ENCODE results near the gene NAE1.
A peak's percentile ranks its signal among the peaks of the same experiment; 100 is the strongest.

NAE1 gene

DNA sequence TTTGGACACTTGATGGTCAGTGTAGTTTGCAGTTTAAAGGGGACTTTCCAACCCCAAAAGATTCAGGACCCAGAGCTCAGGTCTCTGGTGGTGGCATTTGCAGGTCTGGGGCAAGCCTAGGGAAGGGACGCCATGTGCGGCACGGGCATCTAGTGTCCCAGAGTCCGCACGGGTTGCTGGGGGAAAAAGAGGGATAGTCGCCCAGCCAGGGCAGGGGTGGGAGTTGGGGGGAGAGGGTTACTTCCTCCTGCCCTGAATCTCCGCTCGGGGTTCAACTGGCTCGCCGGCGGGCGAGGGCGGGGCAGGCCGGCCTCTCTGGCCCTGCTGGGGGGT, 13.2 kb upstream of the NAE1 start:
- TF ChIP-seq L3MBTL2 (conservative IDR thresholded peaks at IDR 0.05) (no peak), LEF1 (IDR thresholded peaks at IDR 0.05; ENCODE audit: borderline replicate concordance) (no peak), ARNT (IDR thresholded peaks at IDR 0.05) (no peak), BHLHE40 (IDR thresholded peaks at IDR 0.05; ENCODE audit: borderline replicate concordance) (no peak), FOXK2 (IDR thresholded peaks at IDR 0.05) (no peak), SP1 (IDR thresholded peaks at IDR 0.05) (no peak), FOXM1 (IDR thresholded peaks at IDR 0.05; ENCODE audit: borderline replicate concordance) (no peak), HDGF (IDR thresholded peaks at IDR 0.05; ENCODE audit: borderline replicate concordance) (no peak), ZNF384 (IDR thresholded peaks at IDR 0.05) (no peak), ELF4 (IDR thresholded peaks at IDR 0.05) (no peak), TARDBP (IDR thresholded peaks at IDR 0.05) (no peak)
- DNase-seq (ENCODE audit: extremely low spot score): no peak
- CTCF ChIA-PET: interaction anchor here (1.0 kb wide), 1 partner anchor 13 kb away, joined by 7 read pairs; the partner anchor contains the start of gene NAE1
- POLR2A ChIA-PET: interaction anchor here (0.7 kb wide), 1 partner anchor 13 kb away, joined by 3 read pairs; the partner anchor contains the start of gene NAE1

DNA sequence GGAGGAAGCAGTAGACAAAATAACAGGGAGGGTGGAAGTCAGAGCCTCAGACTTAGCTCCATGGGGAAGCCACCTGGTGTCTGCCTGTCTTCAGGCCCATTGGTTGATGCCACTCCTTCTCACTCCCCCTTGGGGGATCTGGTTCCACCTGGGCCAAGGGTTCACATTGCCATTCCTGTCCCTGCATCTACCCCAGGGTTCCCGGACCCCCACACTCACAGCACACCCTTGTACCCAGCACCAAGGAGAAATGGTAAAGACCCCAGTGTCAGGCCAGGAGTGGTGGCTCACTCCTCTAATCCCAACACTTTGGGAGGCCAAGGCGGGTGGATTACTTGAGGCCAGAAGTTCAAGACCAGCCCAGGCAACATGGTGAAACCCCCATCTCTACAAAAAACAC, 12.4 kb upstream of the NAE1 start:
- TF ChIP-seq ELF4 (IDR thresholded peaks at IDR 0.05): no peak
- no peak for TF ChIP-seq LEF1 (IDR thresholded peaks at IDR 0.05; ENCODE audit: borderline replicate concordance)
- TF ChIP-seq TARDBP (IDR thresholded peaks at IDR 0.05): no peak
- TF ChIP-seq SP1 (IDR thresholded peaks at IDR 0.05): no peak
- TF ChIP-seq BHLHE40 (IDR thresholded peaks at IDR 0.05; ENCODE audit: borderline replicate concordance): no peak
- no peak for TF ChIP-seq FOXA1 (IDR thresholded peaks at IDR 0.05)
- TF ChIP-seq HDGF (IDR thresholded peaks at IDR 0.05; ENCODE audit: borderline replicate concordance): no peak
- TF ChIP-seq FOXM1 (IDR thresholded peaks at IDR 0.05; ENCODE audit: borderline replicate concordance): no peak
- TF ChIP-seq, protein P1, sequence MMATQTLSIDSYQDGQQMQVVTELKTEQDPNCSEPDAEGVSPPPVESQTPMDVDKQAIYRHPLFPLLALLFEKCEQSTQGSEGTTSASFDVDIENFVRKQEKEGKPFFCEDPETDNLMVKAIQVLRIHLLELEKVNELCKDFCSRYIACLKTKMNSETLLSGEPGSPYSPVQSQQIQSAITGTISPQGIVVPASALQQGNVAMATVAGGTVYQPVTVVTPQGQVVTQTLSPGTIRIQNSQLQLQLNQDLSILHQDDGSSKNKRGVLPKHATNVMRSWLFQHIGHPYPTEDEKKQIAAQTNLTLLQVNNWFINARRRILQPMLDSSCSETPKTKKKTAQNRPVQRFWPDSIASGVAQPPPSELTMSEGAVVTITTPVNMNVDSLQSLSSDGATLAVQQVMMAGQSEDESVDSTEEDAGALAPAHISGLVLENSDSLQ (IDR thresholded peaks at IDR 0.05): no peak
- no peak for TF ChIP-seq CTBP1 (IDR thresholded peaks at IDR 0.05; ENCODE audit: borderline replicate concordance)
- TF ChIP-seq NFRKB (IDR thresholded peaks at IDR 0.05): no peak
- TF ChIP-seq ARNT (IDR thresholded peaks at IDR 0.05): no peak
- TF ChIP-seq SUZ12 (IDR thresholded peaks at IDR 0.05): no peak
- TF ChIP-seq ZNF384 (IDR thresholded peaks at IDR 0.05): no peak
- TF ChIP-seq FOXK2 (IDR thresholded peaks at IDR 0.05): no peak
- no peak for DNase-seq (ENCODE audit: extremely low spot score)
- ChIA-PET POLR2A (interaction anchor here (2.2 kb wide), 1 partner anchor 13 kb away, joined by 10 read pairs; the partner anchor contains the start of gene NAE1), CTCF (interaction anchor here (1.0 to 2.2 kb wide), 2 partner anchors 13 kb away, joined by 7 to 13 read pairs; partner anchors contain the start of gene NAE1)

DNA sequence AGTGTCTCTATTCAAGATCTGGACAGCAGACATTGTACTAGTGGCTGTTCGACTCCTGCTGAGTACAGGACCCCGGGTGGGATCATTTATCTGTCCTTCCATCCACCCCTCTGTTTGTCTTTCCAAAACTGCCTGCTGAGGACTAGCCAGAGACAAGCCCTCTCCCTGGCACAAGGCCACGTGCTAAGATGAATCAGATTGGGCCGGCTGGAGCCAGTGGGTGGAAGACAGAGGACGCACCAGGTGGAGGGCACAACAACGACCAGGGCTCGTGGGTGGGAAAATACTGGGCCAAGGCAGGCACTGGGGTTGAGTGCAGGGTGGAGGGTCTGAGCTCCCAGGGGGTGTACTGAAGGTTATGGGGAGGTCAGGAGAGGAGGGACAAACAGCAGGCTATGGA, 12.0 kb upstream of the NAE1 start:
- TF ChIP-seq ARNT (IDR thresholded peaks at IDR 0.05) (no peak), SP1 (IDR thresholded peaks at IDR 0.05) (no peak), TARDBP (IDR thresholded peaks at IDR 0.05) (no peak), FOXK2 (IDR thresholded peaks at IDR 0.05) (no peak)
- POLR2A ChIA-PET: interaction anchor here (2.2 kb wide), 1 partner anchor 12 kb away, joined by 10 read pairs; the partner anchor contains the start of gene NAE1
- CTCF ChIA-PET: interaction anchor here (2.2 kb wide), 1 partner anchor 12 kb away, joined by 13 read pairs; the partner anchor contains the start of gene NAE1
- peak; percentile 9 for DNase-seq (ENCODE audit: extremely low spot score)

DNA sequence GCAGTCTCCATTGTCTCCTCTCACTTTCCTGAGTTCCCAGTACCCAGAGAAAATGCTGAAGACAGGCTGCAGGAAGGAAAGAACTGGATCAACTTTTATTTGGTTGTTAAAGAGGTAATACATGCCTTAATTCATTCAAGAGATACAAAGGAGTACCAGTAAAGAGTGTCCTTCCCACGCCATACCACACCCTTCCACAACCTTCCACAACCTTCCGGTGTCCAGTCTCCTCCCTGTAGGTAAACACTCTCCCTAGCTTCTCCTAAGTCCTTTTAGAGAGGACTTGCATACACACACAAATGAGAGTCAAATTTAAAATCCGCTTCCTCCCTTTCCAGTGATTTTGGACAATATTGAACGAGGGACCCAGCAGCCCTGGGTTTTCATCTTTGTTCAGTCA, 10.6 kb upstream of the NAE1 start:
- ChIA-PET CTCF (interaction anchor here (1.2 to 2.2 kb wide), 2 partner anchors 11 to 32 kb away, joined by 3 to 13 read pairs; partner anchors contain the start of gene NAE1), POLR2A (interaction anchor here (2.2 kb wide), 1 partner anchor 11 kb away, joined by 10 read pairs; the partner anchor contains the start of gene NAE1)
- DNase-seq (ENCODE audit: extremely low spot score): no peak
- TF ChIP-seq NFRKB (IDR thresholded peaks at IDR 0.05): no peak
- TF ChIP-seq, protein P1 (IDR thresholded peaks at IDR 0.05): no peak
- no peak for TF ChIP-seq ARNT (IDR thresholded peaks at IDR 0.05)
- no peak for TF ChIP-seq ELF4 (IDR thresholded peaks at IDR 0.05)
- TF ChIP-seq FOXM1 (IDR thresholded peaks at IDR 0.05; ENCODE audit: borderline replicate concordance): no peak
- no peak for TF ChIP-seq LEF1 (IDR thresholded peaks at IDR 0.05; ENCODE audit: borderline replicate concordance)
- TF ChIP-seq FOXK2 (IDR thresholded peaks at IDR 0.05): no peak
- TF ChIP-seq SP1 (IDR thresholded peaks at IDR 0.05): no peak
- no peak for TF ChIP-seq L3MBTL2 (conservative IDR thresholded peaks at IDR 0.05)

DNA sequence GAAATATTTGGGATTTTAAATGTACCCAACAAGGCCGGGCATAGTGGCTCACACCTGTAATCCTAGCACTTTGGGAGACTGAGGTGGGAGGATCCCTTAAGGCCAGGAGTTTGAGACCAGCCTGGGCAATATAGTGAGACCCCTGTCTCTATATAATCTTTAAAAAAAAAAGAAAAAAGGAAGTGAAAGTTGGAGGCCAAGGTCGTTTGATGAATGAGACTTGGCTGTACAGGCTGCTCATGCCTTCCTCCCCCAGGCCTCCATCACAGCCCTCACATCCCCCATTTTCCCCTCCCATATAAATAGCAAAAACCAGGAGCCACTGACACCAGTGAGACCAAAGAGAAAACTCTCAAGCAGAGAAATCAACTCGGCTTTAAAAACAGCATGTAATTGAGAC, 10.1 kb upstream of the NAE1 start:
- CTCF ChIA-PET: interaction anchor here (1.2 to 2.2 kb wide), 2 partner anchors 10 to 32 kb away, joined by 3 to 13 read pairs; partner anchors contain the start of gene NAE1

More for the DNA sequence above, 10.1 kb upstream of the NAE1 start:
- no peak for TF ChIP-seq NFRKB (IDR thresholded peaks at IDR 0.05)
- no peak for TF ChIP-seq L3MBTL2 (conservative IDR thresholded peaks at IDR 0.05)
- no peak for TF ChIP-seq SP1 (IDR thresholded peaks at IDR 0.05)
- no peak for TF ChIP-seq SUZ12 (IDR thresholded peaks at IDR 0.05)
- TF ChIP-seq HDGF (IDR thresholded peaks at IDR 0.05; ENCODE audit: borderline replicate concordance): no peak
- no peak for TF ChIP-seq ELF4 (IDR thresholded peaks at IDR 0.05)
- TF ChIP-seq ARNT (IDR thresholded peaks at IDR 0.05): no peak
- TF ChIP-seq FOXA1 (IDR thresholded peaks at IDR 0.05): no peak
- TF ChIP-seq BHLHE40 (IDR thresholded peaks at IDR 0.05; ENCODE audit: borderline replicate concordance): no peak
- no peak for TF ChIP-seq LEF1 (IDR thresholded peaks at IDR 0.05; ENCODE audit: borderline replicate concordance)
- TF ChIP-seq, protein P1 (IDR thresholded peaks at IDR 0.05): no peak
- TF ChIP-seq CTBP1 (IDR thresholded peaks at IDR 0.05; ENCODE audit: borderline replicate concordance): no peak
- TF ChIP-seq FOXK2 (IDR thresholded peaks at IDR 0.05): no peak
- no peak for TF ChIP-seq TARDBP (IDR thresholded peaks at IDR 0.05)
- no peak for TF ChIP-seq ZNF384 (IDR thresholded peaks at IDR 0.05)
- POLR2A ChIA-PET: interaction anchor here (2.2 kb wide), 1 partner anchor 10 kb away, joined by 10 read pairs; the partner anchor contains the start of gene NAE1
- no peak for DNase-seq (ENCODE audit: extremely low spot score)

Data from HEK293T (cell line).